Hypothalamus (tissue), 51 donors: ENCODE data around the gene SAPCD2.

Experiments
- DNase-seq, 51 donors: peaks; one replicate each; lab custom pipeline; 2025; lab: John Stamatoyannopoulos, UW

The SAPCD2 gene

DNA sequence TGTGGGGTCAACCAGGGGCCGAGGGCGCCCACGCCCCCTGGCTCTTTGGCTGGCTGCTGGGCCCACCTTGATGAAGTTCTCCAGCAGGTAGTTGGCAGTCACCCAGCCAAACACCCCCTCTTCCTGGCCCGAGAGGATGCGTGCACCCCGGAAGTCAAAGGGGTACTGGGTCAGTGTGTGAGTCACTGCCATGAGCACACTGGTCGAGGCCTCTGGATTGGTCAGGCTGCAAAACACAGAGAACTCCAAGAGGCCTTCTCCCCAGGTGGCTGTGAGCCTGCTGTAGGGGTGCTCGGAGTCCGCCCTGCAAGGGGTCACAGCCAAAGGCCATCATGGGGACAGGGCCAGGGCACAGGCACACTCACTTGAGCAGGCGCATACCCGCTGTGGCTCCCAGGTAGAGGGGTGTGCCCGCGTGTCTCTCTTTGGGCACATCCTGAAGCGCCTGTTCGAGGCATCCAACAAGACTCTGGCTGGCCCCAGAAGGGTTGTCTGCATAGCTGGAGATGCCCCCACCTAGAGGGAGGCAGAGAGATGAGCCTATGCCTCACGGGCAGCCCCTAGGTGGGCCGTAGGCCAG, 19.1 kb downstream of the SAPCD2 start:
- DNase-seq, result no peak

DNA sequence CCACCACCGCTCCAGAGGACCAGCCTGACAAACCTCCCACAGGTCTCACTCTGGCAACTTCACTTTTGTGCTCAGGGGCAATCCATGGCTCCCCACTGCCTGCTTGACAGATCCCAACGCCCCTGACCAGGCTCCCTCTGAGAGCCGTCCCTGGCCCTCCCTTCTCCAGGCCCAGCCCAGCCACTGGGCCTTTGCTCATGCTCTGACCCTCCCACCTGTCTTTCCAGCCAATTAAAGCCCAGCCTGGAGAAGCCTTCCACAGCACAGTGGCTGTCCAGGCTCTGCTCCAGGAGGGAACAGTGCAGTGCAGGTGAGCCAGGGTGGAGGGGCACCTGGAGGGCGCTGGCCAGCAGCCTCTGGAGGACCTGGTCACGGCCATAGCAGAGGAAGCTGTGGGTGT, 19.8 kb downstream of the SAPCD2 start:
- no peak for DNase-seq

DNA sequence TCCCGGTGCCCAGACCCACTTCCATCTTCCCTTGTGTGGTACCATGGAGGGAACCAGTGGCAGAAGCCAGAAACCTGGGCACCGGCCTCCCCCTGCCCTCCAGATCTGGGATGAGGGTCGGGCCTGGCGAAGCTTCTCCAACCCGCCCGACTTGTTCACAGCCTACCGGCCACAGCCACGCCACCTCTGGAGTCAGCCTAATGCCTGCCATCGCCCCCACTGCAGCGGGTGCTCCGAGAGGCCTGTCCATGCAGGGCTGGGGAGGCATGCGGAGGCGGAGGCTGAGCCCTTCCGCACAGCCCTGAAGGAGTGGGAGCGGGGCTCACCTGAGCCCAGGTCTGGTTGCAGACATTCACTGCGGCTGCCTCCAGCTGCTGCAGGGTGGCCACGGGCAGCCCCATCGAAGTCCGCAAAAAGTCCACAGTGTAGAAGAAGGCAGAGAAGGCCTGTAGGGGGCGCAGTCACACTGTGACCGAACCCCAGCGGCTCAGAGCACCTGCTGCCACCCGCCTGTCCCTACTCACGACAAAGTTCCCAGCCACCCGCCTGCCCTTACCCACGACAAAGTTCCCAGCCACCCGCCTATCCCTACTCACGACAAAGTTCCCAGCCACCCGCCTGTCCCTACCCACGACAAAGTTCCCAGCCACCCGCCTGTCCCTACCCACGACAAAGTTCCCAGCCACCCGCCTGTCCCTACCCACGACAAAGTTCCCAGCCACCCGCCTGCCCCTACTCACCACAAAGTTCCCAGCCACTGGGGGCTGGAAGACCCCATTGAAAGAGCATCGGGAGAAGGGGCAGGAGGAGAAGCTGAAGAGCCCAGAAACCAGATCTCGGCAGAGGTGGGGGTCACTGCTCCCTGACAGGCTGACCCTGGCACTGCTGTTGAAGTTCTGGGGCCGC, 20.6 kb downstream of the SAPCD2 start:
- DNase-seq, result peak in 38 of 51 donors; percentile 13 to 83 (median 50)

DNA sequence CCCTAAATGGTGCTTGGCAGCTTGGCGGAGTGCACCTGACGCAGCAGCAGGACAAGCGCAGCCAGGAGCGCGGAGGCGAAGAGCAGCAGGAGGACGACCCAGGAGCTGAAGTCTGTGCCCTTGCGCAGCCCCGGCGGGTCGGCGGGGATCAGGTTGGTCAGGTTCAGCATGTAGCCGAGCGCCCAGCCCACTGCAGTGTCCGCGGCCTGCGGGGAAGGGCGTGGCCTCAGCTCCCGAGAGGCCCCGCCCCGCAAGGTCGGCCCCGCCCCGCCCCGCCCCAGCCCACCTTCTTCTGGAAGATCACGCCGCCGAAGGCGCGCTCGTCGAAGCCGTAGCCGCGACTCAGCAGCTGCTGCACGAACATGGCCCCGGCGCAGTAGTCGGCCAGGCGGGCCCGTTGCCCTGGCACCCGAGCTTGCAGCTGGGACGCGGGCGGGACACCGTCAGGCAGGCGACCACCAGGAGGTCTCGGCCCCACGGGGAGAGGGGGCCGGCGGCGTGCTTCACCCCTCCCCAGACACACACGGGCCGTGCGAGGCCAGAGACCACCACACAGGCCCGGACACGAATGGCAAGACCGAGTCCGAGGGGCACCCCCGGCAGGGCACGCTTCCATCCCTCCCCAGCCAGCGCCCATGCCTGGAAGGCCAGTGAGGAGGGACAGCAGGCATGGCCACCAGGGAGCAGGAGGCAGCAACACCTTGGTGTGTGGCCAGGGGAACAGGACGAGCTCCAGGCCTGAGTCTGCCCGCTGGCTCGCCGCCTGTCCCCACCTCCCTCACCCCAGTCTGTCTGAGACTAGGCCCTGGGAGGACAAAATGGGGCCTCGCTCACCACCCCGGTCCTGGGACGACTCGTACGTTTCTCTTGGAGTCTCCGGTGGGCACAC, 21.5 kb downstream of the SAPCD2 start:
- peak in 18 of 51 donors; percentile 21 to 77 (median 52) for DNase-seq

DNA sequence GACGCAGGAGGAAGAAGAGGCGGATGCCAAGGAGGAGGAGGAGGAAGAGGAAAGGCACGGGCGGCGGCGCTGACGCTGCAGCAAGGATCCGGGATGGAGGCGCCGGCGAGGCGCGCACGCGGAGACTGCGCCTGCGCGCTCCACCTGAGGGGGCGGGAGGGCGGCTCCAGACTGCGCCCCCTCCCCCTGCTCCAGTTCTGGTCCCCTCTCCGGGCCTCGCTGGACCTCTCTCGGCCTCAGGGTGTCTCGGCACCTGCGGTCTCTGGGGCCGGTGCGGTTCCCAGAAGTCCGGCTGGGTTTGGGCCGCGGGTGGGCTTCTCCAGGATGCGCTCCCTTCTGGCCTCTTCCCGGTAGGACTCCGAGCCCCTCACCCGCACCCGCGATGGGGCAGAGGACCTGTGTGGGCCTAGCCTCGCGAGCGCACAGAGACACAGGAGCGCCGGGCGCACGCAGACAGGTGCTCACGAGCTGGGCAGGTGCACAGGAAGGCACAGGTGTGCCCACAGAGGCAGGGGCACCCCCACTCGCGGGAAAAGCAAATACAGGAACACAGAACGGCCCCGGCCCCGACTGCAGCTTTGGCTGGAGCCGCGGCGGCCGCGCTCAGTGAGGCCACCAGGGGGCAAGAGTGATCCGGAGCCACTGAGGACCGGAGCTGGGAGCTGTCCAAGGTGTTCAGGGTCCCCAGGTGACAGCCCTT, 24.1 kb downstream of the SAPCD2 start, which contains the start of gene NPDC1:
Gene NPDC1, minus strand, starts transcription at position 90 of the 700 bp plus-strand sequence. CDS start 188 bp downstream, outside the sequence.
- peak in 42 of 51 donors; percentile 22 to 79 (median 62) for DNase-seq

DNA sequence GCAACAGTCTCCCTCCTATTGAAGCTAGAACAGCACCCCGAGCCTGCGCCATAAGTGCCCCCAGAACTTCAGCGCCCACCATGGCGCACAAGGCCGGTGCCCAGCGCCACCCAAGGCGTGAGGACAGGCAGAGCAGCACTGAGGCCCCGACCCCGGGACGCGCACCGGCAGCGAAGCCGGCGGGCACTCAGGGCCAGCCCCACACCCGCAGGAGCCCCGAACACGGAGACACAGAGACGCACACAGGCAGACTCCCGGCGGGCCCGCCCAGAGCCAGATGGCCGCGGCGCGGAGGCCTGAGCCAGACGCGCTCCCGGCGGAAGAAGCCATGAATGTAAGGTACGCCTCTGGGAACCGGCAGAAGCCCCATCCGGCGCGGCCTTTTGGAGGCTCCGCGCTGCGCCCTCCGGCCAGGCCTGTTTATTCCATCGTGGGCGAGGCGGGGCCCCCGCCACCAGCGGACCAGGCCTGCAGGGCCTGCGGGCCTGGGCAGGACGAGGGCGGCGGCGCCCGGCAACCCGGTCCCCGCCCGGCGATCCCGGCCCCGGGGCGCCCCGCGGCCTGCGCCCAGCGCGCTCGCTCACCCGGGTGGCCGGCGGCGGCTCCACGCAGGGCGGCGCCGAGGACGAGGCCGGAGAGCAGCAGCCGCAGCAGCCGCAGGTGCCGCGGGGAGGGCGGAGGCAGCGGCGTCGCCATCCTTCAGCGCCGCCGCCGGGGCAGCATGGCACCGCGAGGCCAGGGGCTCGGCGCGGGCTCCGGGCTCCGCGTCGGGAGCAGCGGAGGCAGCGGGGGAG, 24.9 kb downstream of the SAPCD2 start:
- peak in 11 of 51 donors; percentile 11 to 49 (median 29) for DNase-seq

DNA sequence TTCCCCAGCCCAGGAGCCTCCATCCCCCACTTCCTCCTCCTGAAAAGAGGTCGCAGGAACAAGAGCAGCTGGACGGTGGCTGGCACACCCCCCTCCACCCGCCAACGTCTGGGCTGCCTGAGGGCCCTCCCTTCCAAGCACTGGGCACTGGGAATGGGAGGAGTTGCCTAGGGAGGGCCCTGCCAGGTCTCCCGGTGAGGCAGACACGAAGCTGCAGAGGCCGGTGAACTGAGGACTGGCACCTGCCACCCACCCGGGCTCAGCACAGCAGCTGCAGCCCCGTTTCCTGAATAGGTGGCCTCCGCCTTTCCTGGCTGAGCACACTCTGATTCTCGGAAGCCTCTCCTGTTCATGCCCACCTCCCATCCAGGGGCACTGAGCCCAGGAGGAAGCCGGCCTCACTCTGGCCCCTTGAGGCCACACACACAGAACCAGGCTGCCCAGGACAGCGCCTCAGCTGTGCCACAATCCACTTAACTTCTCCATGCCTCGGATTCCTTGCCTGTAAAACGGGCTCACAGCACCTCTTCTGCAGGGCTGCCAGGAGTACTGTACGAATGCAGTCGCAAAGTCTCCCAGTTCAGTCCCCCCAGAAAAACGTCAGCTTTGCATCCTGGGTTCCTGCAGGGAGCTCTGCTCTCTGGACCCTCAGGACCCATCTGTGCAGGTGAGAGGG, 25.7 kb downstream of the SAPCD2 start:
- peak in 20 of 51 donors; percentile 19 to 63 (median 42) for DNase-seq

DNA sequence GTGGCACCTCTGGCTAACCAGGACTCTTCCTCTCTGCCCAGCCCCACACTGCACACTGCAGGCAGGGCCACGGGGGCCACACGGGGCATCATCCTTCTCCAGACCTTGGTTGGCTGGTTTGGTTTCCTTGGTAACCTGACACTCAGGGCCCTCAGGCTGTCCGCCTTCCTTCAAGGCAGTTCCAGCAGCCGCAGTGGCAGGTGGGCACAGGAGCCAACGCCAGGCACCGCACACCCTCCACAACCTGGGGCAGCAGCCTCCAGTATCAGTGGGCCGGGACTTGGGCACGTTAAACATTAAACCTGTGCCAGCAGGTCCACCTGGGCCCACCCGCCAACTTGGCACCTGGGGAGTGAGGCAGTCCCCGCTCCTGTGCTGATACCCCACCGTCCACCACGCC, 26.3 kb downstream of the SAPCD2 start:
- DNase-seq, result no peak

DNA sequence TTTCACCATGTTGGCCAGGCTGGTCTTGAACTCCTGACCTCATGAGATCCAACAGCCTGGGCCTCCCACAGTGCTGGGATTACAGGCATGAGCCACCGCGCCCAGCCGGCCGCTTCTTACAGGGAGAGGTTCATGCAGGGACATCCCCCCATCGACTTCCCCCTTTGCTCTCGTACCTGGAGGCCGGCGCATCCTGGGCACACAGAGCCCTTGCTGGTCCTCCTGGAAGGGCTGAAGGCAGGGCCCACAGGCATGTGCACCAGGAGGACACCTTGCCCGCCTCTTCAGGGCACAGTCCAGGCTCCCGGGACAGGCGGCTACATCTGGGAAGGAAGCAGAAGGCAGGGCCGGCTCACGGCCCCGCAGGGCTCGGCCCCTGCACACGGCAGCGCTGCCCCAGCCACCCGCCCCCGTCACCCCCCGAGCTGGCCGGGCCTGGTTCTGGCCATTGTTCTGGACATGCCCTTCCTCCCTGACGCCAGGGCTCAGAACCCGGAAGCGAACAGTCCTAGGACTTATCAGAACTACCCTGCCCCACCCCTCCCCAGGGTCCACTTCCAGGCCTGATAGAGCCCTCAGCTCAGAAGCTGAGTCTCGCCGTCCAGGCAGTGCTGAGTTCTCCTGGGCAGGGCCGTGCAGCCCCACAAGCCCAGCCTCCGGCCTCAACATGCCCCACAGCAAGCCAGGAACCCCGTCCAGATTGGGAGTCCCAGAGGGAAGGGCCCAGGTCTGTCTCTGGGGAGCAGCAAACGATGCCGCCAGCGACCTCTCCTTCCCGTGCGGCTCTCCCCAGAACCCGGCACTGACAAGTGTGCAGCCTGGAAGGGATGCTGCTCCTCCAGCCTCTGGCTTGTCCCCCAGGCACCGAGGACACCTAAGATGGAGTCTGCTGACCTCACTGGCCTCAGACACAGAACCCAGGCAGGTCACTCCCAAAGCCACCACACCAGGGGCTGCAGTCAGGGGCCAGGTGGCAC, 27.3 kb downstream of the SAPCD2 start:
- no peak for DNase-seq

DNA sequence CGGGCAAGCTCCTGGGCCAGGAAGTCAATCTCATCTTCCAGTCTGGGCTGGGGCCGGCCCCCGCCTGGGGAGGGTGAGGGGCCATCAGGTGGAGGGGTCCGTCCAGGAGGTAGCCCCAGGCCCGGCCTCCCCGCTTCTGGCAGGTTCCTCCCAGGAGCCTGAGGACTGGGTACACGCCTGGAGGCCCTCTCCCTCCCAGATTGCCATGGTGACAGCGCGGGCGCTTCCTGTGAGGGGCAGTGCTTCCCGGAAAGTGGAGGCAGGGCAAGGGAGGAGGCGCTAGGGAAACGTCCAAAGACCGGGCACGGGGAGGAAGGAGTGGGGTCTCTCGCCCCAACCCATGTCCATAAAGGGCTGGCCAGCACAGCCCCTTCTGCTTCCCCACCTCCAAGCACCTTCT, 29.2 kb downstream of the SAPCD2 start:
- peak in 1 of 51 donors; percentile 14 for DNase-seq

DNA sequence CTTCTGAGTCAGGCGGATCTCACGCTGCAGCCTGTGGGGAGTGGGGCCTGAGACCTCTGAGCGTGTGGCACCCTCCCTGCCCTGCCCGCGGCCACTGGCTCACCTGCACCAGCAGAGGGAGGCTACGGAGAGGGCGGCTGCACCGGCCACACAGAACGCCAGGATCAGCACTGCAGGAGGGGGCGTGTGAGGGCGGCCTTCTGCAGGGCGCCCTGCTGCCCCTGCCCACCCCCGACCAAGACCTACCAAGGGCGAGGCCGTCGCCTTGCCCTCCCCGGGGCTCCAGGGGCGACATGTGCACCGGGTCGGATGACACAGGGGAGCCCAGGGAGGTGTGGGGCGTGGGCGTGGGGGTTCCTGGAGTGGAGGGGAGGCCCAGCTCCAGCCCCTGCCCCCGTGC, 29.8 kb downstream of the SAPCD2 start:
- DNase-seq, result no peak

DNA sequence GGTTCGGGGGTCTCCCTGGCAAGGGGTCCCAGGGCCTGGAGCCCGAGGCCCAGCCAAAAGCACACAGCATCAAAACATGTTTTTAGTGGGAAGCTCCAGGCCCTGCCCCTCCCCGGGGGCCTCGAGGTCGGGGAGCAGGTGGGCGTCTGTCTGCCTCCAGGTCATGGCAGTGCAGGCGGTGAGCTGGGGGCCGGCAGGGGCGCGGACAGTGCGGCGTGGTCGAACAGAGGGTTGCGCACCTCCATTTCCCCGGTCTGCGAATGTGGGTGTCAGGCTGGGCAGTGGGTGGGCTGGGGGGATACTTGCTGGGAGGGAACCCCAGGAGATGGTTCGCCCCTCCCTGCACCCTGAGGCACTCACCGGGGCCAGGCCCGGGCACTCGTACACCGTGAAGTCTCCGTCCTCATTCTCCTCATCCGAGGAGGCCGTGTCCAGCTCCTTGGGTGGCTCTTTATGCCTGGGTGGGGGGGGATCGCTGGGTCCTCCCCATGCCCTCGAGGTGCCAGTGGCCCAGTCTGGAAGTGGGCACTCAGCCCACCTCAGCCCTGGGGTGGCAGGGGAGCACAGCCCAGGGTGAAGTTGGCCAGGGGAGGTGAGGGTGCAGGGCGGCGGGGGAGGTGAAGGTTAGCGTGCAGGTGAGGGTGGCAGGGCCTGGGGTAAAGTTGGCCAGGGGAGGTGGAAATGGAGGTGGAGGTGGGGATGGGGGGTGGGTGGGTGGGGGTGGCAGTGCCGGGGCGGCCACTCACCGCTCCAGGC, 30.6 kb downstream of the SAPCD2 start:
- DNase-seq, result no peak

DNA sequence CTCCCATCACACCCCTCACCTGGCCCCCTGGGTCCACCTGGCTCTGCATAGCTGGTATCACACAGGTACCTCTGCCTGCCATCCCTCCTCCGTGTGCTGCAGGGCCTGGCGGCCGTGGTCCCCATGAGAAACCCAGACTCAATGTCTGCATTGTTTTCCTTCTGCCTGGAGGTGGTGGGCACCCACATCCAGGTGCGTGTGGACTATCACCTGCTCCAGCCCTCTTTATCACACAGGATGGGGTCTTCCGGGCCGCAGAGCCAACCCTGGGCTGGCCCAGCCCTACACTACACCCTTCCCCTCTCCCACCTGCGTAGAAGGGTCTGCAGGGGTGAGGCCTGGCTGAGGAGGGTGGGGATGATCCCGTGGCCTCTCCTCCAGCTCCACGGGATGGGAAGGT, 31.4 kb downstream of the SAPCD2 start:
- DNase-seq, result no peak

DNA sequence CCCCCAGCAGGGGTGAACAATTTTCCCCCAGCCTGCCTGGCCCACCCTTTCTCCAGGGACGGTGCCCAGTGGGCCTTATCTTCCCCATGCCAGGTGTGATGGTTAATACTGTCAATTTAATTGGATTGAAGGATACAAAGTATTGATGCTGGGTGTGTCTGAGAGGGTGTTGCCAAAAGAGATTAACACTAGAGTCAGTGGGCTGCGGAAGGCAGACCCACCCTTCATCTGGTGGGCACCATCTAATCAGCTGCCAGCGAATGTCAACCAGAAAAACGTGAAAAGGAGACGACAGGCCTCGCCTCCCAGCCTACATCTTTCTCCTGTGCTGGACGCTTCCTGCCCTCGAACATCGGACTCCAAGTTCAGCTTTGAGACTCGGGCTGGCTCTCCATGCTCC, 32.9 kb downstream of the SAPCD2 start:
- no peak for DNase-seq

DNA sequence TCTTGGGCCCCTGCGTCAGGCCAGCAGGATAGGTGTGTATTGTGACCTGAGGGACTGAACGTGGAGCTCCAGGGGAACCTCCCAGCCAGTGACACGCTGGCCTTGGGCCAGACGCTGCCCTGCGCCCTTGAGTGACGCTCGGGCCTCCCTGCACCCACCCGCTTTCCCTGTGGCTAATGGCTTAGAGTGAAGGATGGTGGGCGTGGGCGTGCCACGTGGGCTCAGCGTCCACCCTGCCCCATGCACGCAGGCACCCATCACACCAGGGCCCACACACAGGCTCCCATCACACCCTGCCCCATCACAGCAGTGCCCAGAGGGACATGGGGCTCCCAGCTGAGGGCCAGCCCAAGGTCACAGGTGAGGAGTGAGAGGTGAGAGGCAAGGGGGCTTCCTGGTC, 33.3 kb downstream of the SAPCD2 start:
- no peak for DNase-seq

DNA sequence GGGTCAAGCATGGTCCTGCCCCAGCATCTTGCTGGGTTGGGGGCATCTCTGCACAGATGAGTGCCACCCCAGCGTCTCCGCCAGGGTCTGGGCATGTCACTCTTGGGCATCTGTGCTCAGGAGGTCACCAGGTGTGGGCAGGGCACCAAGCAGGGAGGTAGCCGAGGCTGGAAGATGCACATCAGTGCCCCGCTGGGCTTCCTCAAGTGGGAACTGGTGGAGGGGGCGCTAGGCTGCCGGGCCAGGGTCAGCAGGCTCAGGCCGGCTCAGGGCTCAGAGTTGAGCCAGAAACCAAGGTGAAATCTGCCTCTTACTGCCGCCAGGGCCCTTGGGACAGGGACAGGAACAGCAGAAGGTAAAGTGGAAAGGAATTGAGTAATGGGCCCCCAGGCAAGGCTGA, 34.4 kb downstream of the SAPCD2 start:
- no peak for DNase-seq

DNA sequence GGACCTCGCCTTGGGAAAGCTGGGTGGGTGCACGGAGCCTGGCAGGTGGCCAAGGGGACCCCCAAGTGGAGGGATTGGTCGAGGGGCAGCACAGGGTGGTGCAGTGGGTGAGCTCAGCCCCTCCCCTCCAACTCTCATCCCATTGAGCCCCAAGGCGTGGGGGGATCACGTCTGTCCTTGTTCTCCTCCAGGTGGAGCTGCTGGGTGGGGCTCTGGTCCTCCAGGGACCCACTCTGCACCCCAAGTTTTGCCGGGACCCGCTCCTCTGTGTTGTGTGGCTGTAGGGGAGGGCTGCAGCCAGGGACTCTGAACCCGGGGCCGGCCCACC, 34.9 kb downstream of the SAPCD2 start:
- no peak for DNase-seq
